Smooth muscle cell of bladder (primary cell): ENCODE results near the gene KRTAP21-1. TPM values are rescaled to one million over a fixed set of nuclear protein-coding genes. Genes with fewer than 3 reads are reported as not detected.

Source experiments
- total RNA-seq: library from RNA; depleted of rRNA; stranded (reverse); fragments of >200 nt; gene quantifications from 2 replicates; pipeline ENCODE4 v1.2.3, GENCODE V29; 2014

Gene KRTAP21-1
- not detected in 2 replicates for total RNA-seq

DNA sequence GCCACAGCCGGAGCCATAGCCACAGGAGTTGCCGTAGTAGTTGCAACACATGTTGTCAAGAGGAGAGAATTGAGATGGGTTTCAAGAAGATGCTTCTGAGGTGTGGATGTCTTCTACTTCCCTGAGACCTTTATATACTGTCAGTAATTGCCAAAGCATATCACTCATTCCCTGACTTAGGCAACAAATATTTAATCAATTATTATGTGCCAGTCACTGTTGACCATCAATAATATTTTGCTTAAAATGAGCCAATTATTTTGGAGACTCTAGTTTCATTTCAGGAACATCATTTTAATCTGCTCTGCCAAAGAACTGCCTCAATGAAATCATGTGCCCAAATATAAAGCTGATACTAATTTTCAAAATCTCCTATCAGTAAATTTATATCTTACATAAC is at the start of gene KRTAP21-1:
Gene KRTAP21-1 (minus strand): TSS at position 101 of the 400 bp plus-strand sequence. CDS start 50 bp downstream, at position 51.

GRCh38 chr21:30747159-30747558 is 8.1 kb downstream of the KRTAP21-1 start, which contains the start of gene KRTAP21-2:
Gene KRTAP21-2 (minus strand): TSS chr21:30747259. CDS start chr21:30747202, 57 bp downstream.

GRCh38 chr21:30718239-30718909 is 36.9 kb downstream of the KRTAP21-1 start, which contains the start of gene KRTAP21-3:
Gene KRTAP21-3 (minus strand): TSS chr21:30718777. CDS start chr21:30718759, 18 bp downstream.

Other genes starting within 250 kb of the KRTAP21-1 start
- not detected in 2 replicates for gene KRTAP19-6, start 213.6 kb downstream of the KRTAP21-1 start, total RNA-seq
- not detected in 2 replicates for gene KRTAP19-7, start 194.1 kb downstream of the KRTAP21-1 start, total RNA-seq
- not detected in 2 replicates for gene KRTAP22-2, start 165.0 kb downstream of the KRTAP21-1 start, total RNA-seq
- not detected in 2 replicates for gene KRTAP6-3, start 163.0 kb downstream of the KRTAP21-1 start, total RNA-seq
- not detected in 2 replicates for gene KRTAP6-2, start 156.5 kb downstream of the KRTAP21-1 start, total RNA-seq
- gene KRTAP22-1, start 154.3 kb downstream of the KRTAP21-1 start, total RNA-seq: not detected in 2 replicates
- not detected in 2 replicates for gene KRTAP6-1, start 141.5 kb downstream of the KRTAP21-1 start, total RNA-seq
- gene KRTAP20-1, start 139.0 kb downstream of the KRTAP21-1 start, total RNA-seq: not detected in 2 replicates
- gene KRTAP20-4, start 134.8 kb downstream of the KRTAP21-1 start, total RNA-seq: not detected in 2 replicates
- not detected in 2 replicates for gene KRTAP20-2, start 120.2 kb downstream of the KRTAP21-1 start, total RNA-seq
- not detected in 2 replicates for gene KRTAP20-3, start 112.6 kb downstream of the KRTAP21-1 start, total RNA-seq
- not detected in 2 replicates for gene KRTAP21-3, start 36.7 kb downstream of the KRTAP21-1 start, total RNA-seq
- gene KRTAP21-2, start 8.2 kb downstream of the KRTAP21-1 start, total RNA-seq: not detected in 2 replicates
- not detected in 2 replicates for gene KRTAP8-1, start 57.8 kb upstream of the KRTAP21-1 start, total RNA-seq
- not detected in 2 replicates for gene KRTAP7-1, start 74.3 kb upstream of the KRTAP21-1 start, total RNA-seq
- not detected in 2 replicates for gene KRTAP11-1, start 126.2 kb upstream of the KRTAP21-1 start, total RNA-seq